Neuron (in vitro differentiated cells): Measurements from ENCODE around the gene UCHL1.

Source experiments
- H2AFZ ChIP-seq: one replicate; pipeline ENCODE4 v1.6.1; 2013; ENCODE audit warnings: low read depth, mild to moderate bottlenecking, inconsistent platforms, low read length, moderate library complexity
- H3K27me3 ChIP-seq: one replicate; pipeline ENCODE4 v1.6.1; 2013; ENCODE audit warnings: low read length; ENCODE audit not compliant: insufficient read depth
- H3K36me3 ChIP-seq: one replicate; pipeline ENCODE4 v1.6.1; 2013; ENCODE audit warnings: low read length; ENCODE audit not compliant: insufficient read depth
- H3K4me1 ChIP-seq: one replicate; pipeline ENCODE4 v1.6.1; 2013; ENCODE audit warnings: low read length; ENCODE audit not compliant: insufficient read depth
- H3K4me3 ChIP-seq: 2 replicates; pipeline ENCODE4 v1.5.1; 2013; ENCODE audit warnings: mild to moderate bottlenecking, low read length, moderate library complexity
- H3K9me3 ChIP-seq: one replicate; pipeline ENCODE4 v1.6.1; 2013; ENCODE audit warnings: low read length

Gene UCHL1

GRCh38 chr4:41285202-41285863 is 28.6 kb downstream of the UCHL1 start:
- no peaks in the 10 kb centered on the region for H3K27me3 ChIP-seq
- peaks cover 6% of the 10 kb centered on the region for H3K9me3 ChIP-seq
- H3K36me3 ChIP-seq, result no peaks in the 10 kb centered on the region
- peaks cover 6% of the 10 kb centered on the region for H3K4me1 ChIP-seq
- no peak overlapping the region for H2AFZ ChIP-seq
- no peak overlapping the region for H3K4me3 ChIP-seq

- H3K36me3 ChIP-seq, result no peaks in the 10 kb centered on the region
- no peak overlapping the region for H3K4me3 ChIP-seq
- no peak overlapping the region for H2AFZ ChIP-seq
- H3K27me3 ChIP-seq, result no peaks in the 10 kb centered on the region
- peaks cover 6% of the 10 kb centered on the region for H3K4me1 ChIP-seq
- peaks cover 6% of the 10 kb centered on the region for H3K9me3 ChIP-seq
These were observed 29.1 kb downstream of the UCHL1 start for GRCh38 chr4:41285864-41286235.

- H2AFZ ChIP-seq, result no peak overlapping the region
These were observed 30.3 kb downstream of the UCHL1 start for GRCh38 chr4:41287005-41287404.

GRCh38 chr4:41287852-41288251 is 31.1 kb downstream of the UCHL1 start:
- Histone ChIP-seq H2AFZ (no peak overlapping the region), H3K4me1 (peaks cover 6% of the 10 kb centered on the region), H3K27me3 (no peaks in the 10 kb centered on the region), H3K36me3 (no peaks in the 10 kb centered on the region), H3K4me3 (no peak overlapping the region), H3K9me3 (peaks cover 6% of the 10 kb centered on the region)

More at GRCh38 chr4:41287005-41287404, 30.3 kb downstream of the UCHL1 start:
- Histone ChIP-seq H3K4me3 (no peak overlapping the region), H3K27me3 (no peaks in the 10 kb centered on the region), H3K4me1 (peaks cover 6% of the 10 kb centered on the region), H3K36me3 (no peaks in the 10 kb centered on the region), H3K9me3 (peaks cover 6% of the 10 kb centered on the region)

GRCh38 chr4:41288254-41288653 is 31.5 kb downstream of the UCHL1 start:
- peaks cover 6% of the 10 kb centered on the region for H3K4me1 ChIP-seq
- no peaks in the 10 kb centered on the region for H3K36me3 ChIP-seq
- H3K27me3 ChIP-seq, result no peaks in the 10 kb centered on the region
- no peak overlapping the region for H3K4me3 ChIP-seq
- peaks cover 6% of the 10 kb centered on the region for H3K9me3 ChIP-seq
- H2AFZ ChIP-seq, result no peak overlapping the region

GRCh38 chr4:41290479-41290878 is 33.8 kb downstream of the UCHL1 start:
- no peaks in the 10 kb centered on the region for H3K27me3 ChIP-seq
- no peaks in the 10 kb centered on the region for H3K4me1 ChIP-seq
- H3K4me3 ChIP-seq, result no peak overlapping the region
- H3K9me3 ChIP-seq, result peaks cover 13% of the 10 kb centered on the region
- H3K36me3 ChIP-seq, result no peaks in the 10 kb centered on the region
- no peak overlapping the region for H2AFZ ChIP-seq

DNA sequence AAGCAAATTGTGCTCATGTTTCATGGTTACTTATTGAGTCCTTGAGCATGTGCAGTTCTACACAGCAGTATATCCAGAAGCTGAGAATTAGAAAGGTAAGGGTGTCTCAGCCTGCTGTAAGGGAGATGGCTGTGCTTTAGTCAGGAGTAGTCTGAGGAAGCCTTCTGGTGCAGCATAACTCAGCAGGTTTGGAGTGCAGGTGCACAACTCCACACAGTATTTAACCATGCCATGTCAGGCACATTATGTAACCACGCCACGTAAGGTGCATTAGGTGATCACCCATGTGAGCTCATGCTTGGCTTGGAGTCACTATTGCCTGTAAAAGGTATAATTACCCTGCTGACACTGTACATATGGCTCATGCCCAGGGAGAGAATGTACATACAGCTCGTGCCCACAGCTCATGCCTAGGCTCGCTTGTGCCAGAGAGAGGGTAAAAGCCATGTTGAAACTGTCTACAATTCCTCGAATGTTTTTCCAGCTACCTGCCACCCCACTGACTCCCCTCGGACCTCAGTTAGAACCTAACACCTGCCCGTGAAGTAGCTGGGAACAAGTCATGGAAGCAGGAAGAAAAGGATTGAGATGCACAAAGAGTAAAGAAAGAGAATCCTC is 37.8 kb downstream of the UCHL1 start:
- Histone ChIP-seq H3K4me3 (no peak overlapping the region), H2AFZ (no peak overlapping the region), H3K9me3 (peaks cover 8% of the 10 kb centered on the region), H3K27me3 (no peaks in the 10 kb centered on the region), H3K4me1 (no peaks in the 10 kb centered on the region), H3K36me3 (no peaks in the 10 kb centered on the region)

DNA sequence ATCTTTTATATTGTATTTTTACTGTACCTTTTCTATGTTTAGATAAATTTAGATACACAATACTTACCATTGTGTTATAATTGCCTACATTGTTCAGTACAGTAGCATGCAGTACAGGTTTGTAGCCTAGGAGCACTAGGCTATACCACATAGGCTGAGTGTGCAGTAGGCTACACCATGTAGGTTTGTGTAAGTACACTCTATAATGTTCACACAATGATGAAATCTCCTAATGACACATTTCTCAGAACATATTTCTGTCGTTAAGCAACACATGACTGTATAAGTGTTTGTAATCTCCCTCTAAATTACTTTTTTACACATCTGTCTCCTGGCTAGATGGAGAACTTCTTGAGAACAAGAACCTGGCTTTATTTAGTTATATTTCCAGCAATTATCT is 40.3 kb downstream of the UCHL1 start:
- Histone ChIP-seq H2AFZ (no peak overlapping the region), H3K27me3 (no peaks in the 10 kb centered on the region), H3K36me3 (no peaks in the 10 kb centered on the region), H3K9me3 (peaks cover 8% of the 10 kb centered on the region), H3K4me1 (no peaks in the 10 kb centered on the region), H3K4me3 (no peak overlapping the region)

DNA sequence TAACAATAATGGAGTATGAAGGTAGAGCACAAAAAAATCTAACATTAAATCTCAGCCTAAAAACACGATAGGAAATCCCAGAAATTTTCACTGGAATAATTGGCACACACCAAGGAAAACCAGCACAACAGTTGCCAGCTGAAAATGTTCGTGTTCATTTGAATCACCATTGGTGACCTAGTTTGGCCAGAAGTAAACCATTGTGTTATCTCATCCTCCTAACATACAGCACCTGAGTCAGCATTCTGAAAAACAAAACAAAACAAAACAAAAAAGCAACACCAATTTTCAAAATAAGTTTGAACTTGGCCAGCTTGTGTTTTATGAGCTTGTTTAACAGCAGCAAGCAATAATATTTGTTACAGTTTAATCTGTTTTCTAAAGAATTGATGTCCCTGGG is 41.1 kb downstream of the UCHL1 start:
- no peak overlapping the region for H2AFZ ChIP-seq
- no peaks in the 10 kb centered on the region for H3K4me1 ChIP-seq
- H3K4me3 ChIP-seq, result no peak overlapping the region
- H3K36me3 ChIP-seq, result no peaks in the 10 kb centered on the region
- H3K27me3 ChIP-seq, result no peaks in the 10 kb centered on the region
- H3K9me3 ChIP-seq, result peaks cover 8% of the 10 kb centered on the region

GRCh38 chr4:41299486-41299885 is 42.8 kb downstream of the UCHL1 start:
- H3K36me3 ChIP-seq, result no peaks in the 10 kb centered on the region
- no peak overlapping the region for H3K4me3 ChIP-seq
- no peak overlapping the region for H2AFZ ChIP-seq
- no peaks in the 10 kb centered on the region for H3K4me1 ChIP-seq
- peaks cover 5% of the 10 kb centered on the region for H3K9me3 ChIP-seq
- no peaks in the 10 kb centered on the region for H3K27me3 ChIP-seq

- H3K4me3 ChIP-seq, result no peak overlapping the region
- no peaks in the 10 kb centered on the region for H3K4me1 ChIP-seq
- no peaks in the 10 kb centered on the region for H3K9me3 ChIP-seq
- H3K27me3 ChIP-seq, result no peaks in the 10 kb centered on the region
- no peaks in the 10 kb centered on the region for H3K36me3 ChIP-seq
- no peak overlapping the region for H2AFZ ChIP-seq
These were observed 44.4 kb downstream of the UCHL1 start for GRCh38 chr4:41301137-41301536.

DNA sequence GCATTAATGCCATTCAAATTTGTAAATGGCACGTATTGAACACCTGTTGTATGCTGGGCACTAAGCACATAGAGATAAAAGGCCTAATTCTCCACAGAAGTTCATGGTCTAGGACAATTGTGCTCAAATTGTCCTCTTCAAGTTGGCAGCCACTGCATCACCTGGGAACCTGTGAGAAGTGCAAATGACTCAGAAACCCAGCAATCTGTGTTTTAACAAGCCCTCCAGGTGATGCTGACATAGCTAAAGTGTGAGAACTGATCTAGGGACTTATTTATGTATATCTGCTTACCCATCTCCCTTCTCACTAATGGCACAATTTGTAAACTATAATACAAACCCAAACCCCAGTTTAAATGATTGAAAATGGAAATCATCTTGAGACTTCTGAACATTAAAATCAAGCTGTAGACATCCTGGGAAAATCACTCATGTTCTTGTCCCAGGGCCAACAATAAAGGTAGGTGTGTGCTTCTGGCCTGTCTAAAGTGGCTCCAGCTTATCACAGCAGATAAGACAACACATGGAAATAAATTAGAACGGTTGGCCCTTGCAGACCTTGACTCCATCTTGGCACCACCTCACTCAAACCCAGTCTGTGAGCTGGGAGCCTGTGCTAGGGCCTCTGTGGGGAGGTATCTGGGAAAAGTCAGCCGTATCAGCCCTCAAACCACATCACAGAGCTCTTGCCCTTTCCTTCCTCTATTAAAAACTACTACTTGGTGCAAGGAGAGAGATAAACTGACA is 46.8 kb downstream of the UCHL1 start:
- H3K36me3 ChIP-seq, result no peaks in the 10 kb centered on the region
- H3K27me3 ChIP-seq, result no peaks in the 10 kb centered on the region
- no peak overlapping the region for H2AFZ ChIP-seq
- H3K9me3 ChIP-seq, result no peaks in the 10 kb centered on the region
- H3K4me3 ChIP-seq, result no peak overlapping the region
- no peaks in the 10 kb centered on the region for H3K4me1 ChIP-seq

GRCh38 chr4:41304221-41304620 is 47.5 kb downstream of the UCHL1 start:
- Histone ChIP-seq H2AFZ (no peak overlapping the region), H3K9me3 (no peaks in the 10 kb centered on the region), H3K4me1 (no peaks in the 10 kb centered on the region), H3K27me3 (no peaks in the 10 kb centered on the region), H3K4me3 (no peak overlapping the region), H3K36me3 (no peaks in the 10 kb centered on the region)
